ENCODE measurements around the gene MRPL53. TPM values are rescaled to one million over a fixed set of nuclear protein-coding genes. Genes with fewer than 3 reads are reported as not detected.

MRPL53 gene
- total and polyA plus RNA-seq, 9 of the 15 experiments (the other 6 are each of a cell fraction or from before 2014, with no cell fraction given), result 11.5 to 87.9 (median 41.1) TPM

DNA sequence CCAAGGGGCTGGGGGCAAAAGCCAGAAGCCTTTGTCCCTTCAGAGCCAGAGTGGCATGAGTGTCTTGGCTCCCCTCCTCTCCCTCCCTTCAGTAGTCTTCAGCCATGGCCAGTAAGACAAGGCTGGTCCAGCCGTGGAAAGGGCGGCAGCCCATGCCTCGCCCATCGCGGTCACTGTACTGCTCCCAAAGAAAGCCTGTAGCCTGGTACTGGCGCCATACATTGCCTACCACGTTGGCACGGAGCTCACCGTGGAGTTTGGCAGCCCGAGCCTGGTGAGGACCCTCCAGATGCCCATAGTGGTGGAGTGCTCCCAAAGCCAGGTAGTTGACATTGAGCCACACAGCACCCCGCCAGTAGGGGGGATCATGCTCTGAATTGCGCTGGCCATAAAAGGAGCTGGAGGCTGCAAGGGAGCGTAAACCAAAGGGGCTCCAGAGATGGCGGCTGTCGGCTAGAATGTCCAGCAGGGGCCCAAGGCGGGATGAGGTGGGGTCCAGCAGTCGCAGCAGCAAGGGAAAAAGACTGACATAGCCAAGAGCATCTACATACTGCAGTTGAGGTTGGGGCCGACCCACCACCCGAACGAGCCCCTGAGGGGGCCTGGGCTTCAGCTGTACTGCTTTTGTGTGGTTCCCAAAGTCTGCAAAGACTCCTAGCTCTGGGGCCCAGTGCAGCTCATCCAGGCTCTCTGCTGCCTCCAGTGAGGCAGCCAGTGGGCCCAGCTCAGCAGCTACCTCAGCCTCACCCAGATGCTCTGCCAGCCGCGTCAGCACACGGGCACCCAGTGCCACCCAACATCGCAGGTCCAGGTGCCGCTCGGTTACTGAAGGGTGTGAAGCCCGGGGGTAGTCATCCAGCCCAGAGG, 11.1 kb downstream of the MRPL53 start:
- CTCF ChIA-PET (ENCODE audit: low intra/inter-chr PET ratio), result no interaction called here
- TF ChIP-seq RAD21 (CRISPR knock-in tag; conservative IDR thresholded peaks at IDR 0.05 in 1 of 2, IDR thresholded peaks at IDR 0.05 in 1 of 2) (peak in 1 of 2 experiments; percentile 18; a peak in 1 of 4 replicates), BRD9 (IDR thresholded peaks at IDR 0.05; ENCODE audit: low read depth, partially characterized antibody) (no peak), ZNF263 (CRISPR knock-in tag; IDR thresholded peaks at IDR 0.05; ENCODE audit: borderline replicate concordance) (peak; percentile 40; the same call in 1 of the 2 replicates), SRF (CRISPR knock-in tag; IDR thresholded peaks at IDR 0.05) (peak in 1 of 2 experiments; percentile 86; a peak in 2 of 4 replicates), POLR2G (IDR thresholded peaks at IDR 0.05; ENCODE audit: low read depth, low read length) (peak; percentile 66), ZBTB7A (IDR thresholded peaks at IDR 0.05; ENCODE audit: borderline replicate concordance, control insufficient read depth, low read depth, low read length) (peak; percentile 70; the same call in 1 of the 2 replicates), TAF15 (IDR thresholded peaks at IDR 0.05; ENCODE audit: low read depth, low read length) (no peak)
- TF ChIP-seq, protein P1, sequence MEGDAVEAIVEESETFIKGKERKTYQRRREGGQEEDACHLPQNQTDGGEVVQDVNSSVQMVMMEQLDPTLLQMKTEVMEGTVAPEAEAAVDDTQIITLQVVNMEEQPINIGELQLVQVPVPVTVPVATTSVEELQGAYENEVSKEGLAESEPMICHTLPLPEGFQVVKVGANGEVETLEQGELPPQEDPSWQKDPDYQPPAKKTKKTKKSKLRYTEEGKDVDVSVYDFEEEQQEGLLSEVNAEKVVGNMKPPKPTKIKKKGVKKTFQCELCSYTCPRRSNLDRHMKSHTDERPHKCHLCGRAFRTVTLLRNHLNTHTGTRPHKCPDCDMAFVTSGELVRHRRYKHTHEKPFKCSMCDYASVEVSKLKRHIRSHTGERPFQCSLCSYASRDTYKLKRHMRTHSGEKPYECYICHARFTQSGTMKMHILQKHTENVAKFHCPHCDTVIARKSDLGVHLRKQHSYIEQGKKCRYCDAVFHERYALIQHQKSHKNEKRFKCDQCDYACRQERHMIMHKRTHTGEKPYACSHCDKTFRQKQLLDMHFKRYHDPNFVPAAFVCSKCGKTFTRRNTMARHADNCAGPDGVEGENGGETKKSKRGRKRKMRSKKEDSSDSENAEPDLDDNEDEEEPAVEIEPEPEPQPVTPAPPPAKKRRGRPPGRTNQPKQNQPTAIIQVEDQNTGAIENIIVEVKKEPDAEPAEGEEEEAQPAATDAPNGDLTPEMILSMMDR (IDR thresholded peaks at IDR 0.05 in 2 of 3, conservative IDR thresholded peaks at IDR 0.05 in 1 of 3; ENCODE audit: insufficient read depth in 2 of 3, low read depth in 1 of 3, low read length in 3 of 3), result peak; percentile 53 to 66 (median 53)
- TF ChIP-seq, protein P2, sequence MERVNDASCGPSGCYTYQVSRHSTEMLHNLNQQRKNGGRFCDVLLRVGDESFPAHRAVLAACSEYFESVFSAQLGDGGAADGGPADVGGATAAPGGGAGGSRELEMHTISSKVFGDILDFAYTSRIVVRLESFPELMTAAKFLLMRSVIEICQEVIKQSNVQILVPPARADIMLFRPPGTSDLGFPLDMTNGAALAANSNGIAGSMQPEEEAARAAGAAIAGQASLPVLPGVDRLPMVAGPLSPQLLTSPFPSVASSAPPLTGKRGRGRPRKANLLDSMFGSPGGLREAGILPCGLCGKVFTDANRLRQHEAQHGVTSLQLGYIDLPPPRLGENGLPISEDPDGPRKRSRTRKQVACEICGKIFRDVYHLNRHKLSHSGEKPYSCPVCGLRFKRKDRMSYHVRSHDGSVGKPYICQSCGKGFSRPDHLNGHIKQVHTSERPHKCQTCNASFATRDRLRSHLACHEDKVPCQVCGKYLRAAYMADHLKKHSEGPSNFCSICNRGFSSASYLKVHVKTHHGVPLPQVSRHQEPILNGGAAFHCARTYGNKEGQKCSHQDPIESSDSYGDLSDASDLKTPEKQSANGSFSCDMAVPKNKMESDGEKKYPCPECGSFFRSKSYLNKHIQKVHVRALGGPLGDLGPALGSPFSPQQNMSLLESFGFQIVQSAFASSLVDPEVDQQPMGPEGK (CRISPR knock-in tag; IDR thresholded peaks at IDR 0.05; ENCODE audit: borderline replicate concordance), result no peak

More for the DNA sequence above, 11.1 kb downstream of the MRPL53 start:
- Histone ChIP-seq H3K4me3 (no peak overlapping the region), H3K4me2 (ENCODE audit: insufficient read depth, low read length) (no peak overlapping the region), H3K9ac (ENCODE audit: insufficient read depth in 1 of 2, low read depth in 2 of 2, low read length in 2 of 2) (no peak overlapping the region), H2AFZ (ENCODE audit: low read depth, low read length) (no peak overlapping the region), H3K36me3 (ENCODE audit: control insufficient read depth, insufficient read depth, low read length) (peaks cover 32% of the 10 kb centered on the region), H3K4me1 (replicated peaks in 1 of 2; ENCODE audit: control insufficient read depth in 2 of 2, insufficient read depth in 2 of 2, low read length in 2 of 2) (peaks cover 4 to 48% of the 10 kb centered on the region in 2 experiments; a peak in 4 of 5 replicates), H3K27ac (ENCODE audit: extremely low read depth, low read depth, low read length) (no peak overlapping the region; the same call in 2 of the 3 replicates), H3K9me3 (replicated peaks; ENCODE audit: control insufficient read depth, insufficient read depth, low read depth, low read length) (no peaks in the 10 kb centered on the region), H4K20me1 (replicated peaks; ENCODE audit: control insufficient read depth, insufficient read depth, low read length) (no peaks in the 10 kb centered on the region; the same call in 1 of the 2 replicates), H3K79me2 (ENCODE audit: control insufficient read depth, insufficient read depth, low read length) (peaks cover 21% of the 10 kb centered on the region), H3K27me3 (ENCODE audit: control insufficient read depth in 2 of 2, insufficient read depth in 2 of 2, low read length in 2 of 2) (no peaks in the 10 kb centered on the region), H3K9me1 (ENCODE audit: control insufficient read depth, insufficient read depth, low read length) (no peaks in the 10 kb centered on the region)
- 92% methylated on average over 18 of the region's 27 CpGs for WGBS (ENCODE audit: insufficient coverage, low coverage, missing lambda C conversion rate)
- FAIRE-seq, result no peak
- in situ Hi-C loops (cut with MboI) (no loop called here), intact Hi-C loops (cut with micrococcal nuclease) (no loop called here)
- no TSS peak for BruUV-seq (replicated peaks)
- peak in 1 of 4 experiments; percentile 47 for DNase-seq (ENCODE audit: extremely low read depth in 1 of 4, low spot score in 3 of 4)
- no peak for ATAC-seq
- POLR2A ChIA-PET, result interaction anchor here (0.6 to 1.0 kb wide), 4 partner anchors 10 to 341 kb away, joined by 3 to 6 read pairs (median 3); no protein-coding TSS in a partner anchor
